Right ventricle myocardium superior (tissue), 1 donor: ENCODE measurements around the gene CD164L2. TPM values are rescaled to one million over a fixed set of nuclear protein-coding genes. Genes with fewer than 3 reads are reported as not detected.

Source experiments
- ATAC-seq: fragments of 200-7000 bp; cut with Tn5 transposase; one replicate; pipeline ENCODE4 v1.9.1; 2020; ENCODE audit warnings: mild to moderate bottlenecking; ENCODE audit not compliant: poor library complexity
- DNase-seq: peaks from one replicate; pipeline ENCODE4 v3.0.0-alpha.2; 2020
- intact Hi-C: fragments of 100-400 bp; cut with DNase I; formaldehyde crosslinking; loops from one replicate; pipeline ENCODE4 v1.11.2; 2022
- total RNA-seq: library from RNA; stranded (reverse); fragmentation: NEBNext Ultra II Directional; extraction: Animal tissue kit (Norgen Biotek cat#: 25700); gene quantifications from one replicate; pipeline ENCODE4 v1.2.1, GENCODE V29; 2021
- donor health status: DM: no; HTN: yes; CAD: no; lungs with severe emphysema.

Gene CD164L2
- total RNA-seq, 1 donor from 2014 or later = not detected

DNA sequence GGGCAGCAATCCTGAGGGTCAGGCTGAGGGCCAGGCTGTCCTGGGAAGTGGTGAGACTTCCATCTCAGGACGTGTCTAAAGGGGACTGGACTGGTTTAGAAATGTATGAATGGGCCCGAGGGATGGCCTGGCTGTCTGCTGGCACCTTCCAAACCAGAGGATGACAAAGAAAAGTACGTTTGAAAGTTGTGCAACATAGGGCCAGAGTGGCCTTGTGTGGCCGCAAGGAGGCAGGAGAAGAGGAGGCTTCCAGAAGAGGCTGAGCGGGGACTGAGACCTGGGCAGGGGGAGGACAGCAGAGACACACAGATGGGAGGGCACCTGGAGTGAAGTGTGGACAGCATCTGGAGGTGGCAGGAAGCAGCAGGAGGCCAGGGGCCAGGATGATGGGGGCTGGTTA is 43.9 kb downstream of the CD164L2 start:
- ATAC-seq = no peak
- intact Hi-C loops = no loop called here
- DNase-seq = no peak

GRCh38 chr1:27338751-27339150 is 44.4 kb downstream of the CD164L2 start:
- no peak for DNase-seq
- ATAC-seq = no peak
- intact Hi-C loops = no loop called here

DNA sequence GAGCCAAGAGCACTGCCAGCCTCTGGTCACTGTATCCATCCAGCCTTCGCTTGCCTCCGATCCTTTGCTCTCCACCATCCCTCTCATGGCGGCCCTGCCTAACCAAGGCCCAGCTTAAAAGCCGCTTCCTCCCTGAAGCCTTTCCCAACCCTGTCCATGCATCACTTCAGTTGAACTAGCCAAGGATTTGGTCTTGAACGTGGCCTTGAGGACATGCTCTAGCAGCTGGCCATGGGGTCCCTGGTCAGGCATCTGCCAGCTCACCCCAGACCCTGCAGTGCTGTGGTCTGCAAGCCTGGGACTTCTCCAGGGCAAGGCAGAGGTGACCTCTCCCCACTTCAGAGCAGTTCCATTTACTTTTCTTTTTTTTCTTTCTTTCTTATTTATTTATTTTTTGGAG is 46.4 kb downstream of the CD164L2 start:
- no peak for DNase-seq
- ATAC-seq = no peak
- intact Hi-C loops = no loop called here

- intact Hi-C loops = no loop called here
- DNase-seq = no peak
- ATAC-seq = no peak
Measured at GRCh38 chr1:27335506-27336422, 47.4 kb downstream of the CD164L2 start.

GRCh38 chr1:27333717-27334279 is 49.3 kb downstream of the CD164L2 start:
- ATAC-seq (no peak), DNase-seq (no peak)
- intact Hi-C loops = no loop called here

DNA sequence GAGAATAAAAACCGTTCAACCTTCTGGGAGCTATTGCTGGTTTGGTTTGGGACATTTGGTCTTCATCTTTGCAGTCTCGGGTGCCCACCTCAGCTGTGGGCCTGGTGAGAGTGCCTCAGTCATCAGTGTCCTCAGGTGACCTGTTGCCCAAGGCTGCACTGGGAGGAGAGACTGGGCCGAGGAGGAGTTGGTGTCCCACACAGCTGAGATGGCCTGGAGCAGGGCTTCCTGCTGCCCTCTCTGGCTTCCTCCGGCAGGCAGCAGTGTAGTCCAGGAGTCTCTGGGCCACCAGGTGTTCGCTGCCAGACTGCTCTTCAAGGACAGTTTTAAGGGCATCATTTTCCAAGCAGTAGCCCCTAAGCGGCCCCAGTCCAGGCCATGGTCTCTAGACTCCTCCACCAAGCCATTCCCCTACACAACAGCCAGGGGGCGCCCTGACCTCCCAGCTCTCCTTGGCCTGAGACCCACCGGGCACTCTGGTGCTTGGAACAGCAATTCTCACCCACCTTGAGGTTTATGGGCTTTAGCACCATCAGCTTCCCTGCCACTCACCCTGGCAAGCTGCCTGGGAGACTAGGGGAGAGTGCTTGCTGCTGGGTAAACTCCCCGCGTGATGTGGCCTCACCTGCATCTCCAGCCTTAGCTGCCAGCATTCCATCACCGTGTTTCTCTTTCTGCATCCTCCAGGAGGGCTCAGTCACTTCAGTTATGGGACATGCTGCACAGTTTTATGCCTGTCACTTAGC is 50.4 kb downstream of the CD164L2 start:
- DNase-seq = peak; percentile 71
- intact Hi-C loops = no loop called here
- peak; percentile 50 for ATAC-seq

- intact Hi-C loops = no loop called here
- ATAC-seq (peak; percentile 63), DNase-seq (no peak)
Measured at GRCh38 chr1:27331922-27332321, 51.2 kb downstream of the CD164L2 start.

DNA sequence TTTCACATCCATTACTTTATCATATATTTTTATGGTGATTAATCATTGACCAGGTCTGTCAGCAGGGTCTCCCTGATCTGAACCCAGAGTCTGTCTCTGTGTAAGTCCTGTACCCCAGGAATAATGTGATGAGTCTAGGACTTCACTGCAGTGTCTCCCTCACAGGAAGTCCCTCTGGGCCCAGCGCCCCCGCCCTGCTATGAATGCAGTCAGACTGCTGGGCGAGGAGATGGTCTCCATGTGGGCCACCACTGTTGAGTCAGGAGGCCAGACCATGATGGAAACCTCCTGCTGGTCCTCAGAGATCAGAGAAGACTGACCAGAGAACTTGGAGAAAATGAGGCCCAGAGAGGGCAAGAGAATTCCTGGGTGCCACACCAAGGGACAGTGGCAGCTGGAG is 51.7 kb downstream of the CD164L2 start:
- intact Hi-C loops = no loop called here
- DNase-seq = no peak
- no peak for ATAC-seq

GRCh38 chr1:27330786-27331185 is 52.3 kb downstream of the CD164L2 start:
- no peak for DNase-seq
- intact Hi-C loops = no loop called here
- ATAC-seq = no peak

Other genes starting within 250 kb of the CD164L2 start
- 17.6 TPM for gene SLC9A1, start 228.2 kb downstream of the CD164L2 start, total RNA-seq
- 61.1 TPM for gene WDTC1, start 148.7 kb downstream of the CD164L2 start, total RNA-seq
- 18.6 TPM for gene TMEM222, start 61.2 kb downstream of the CD164L2 start, total RNA-seq
- gene SYTL1, start 41.3 kb downstream of the CD164L2 start, total RNA-seq = 0.43 TPM
- gene MAP3K6, start 16.4 kb downstream of the CD164L2 start, total RNA-seq = 41.0 TPM
- 15.8 TPM for gene FCN3, start 8.5 kb downstream of the CD164L2 start, total RNA-seq
- 0.24 TPM for gene GPR3, start 9.3 kb upstream of the CD164L2 start, total RNA-seq
- gene WASF2, start 106.8 kb upstream of the CD164L2 start, total RNA-seq = 49.3 TPM
- 47.4 TPM for gene AHDC1, start 220.8 kb upstream of the CD164L2 start, total RNA-seq